Chondrocyte (in vitro differentiated cells): ENCODE measurements around the gene TMPRSS3. TPM values are rescaled to one million over a fixed set of nuclear protein-coding genes. Genes with fewer than 3 reads are reported as not detected.

Experiments used
- DNase-seq: peaks from one replicate; pipeline ENCODE4 v3.0.0; 2021; ENCODE audit warnings: mixed read lengths, low spot score
- H3K27ac Mint-ChIP-seq: one replicate; pipeline ENCODE4 v1.8.0; 2021; ENCODE audit warnings: mild to moderate bottlenecking, moderate library complexity, mixed read lengths; ENCODE audit not compliant: unreplicated experiment
- H3K27me3 Mint-ChIP-seq: 2 replicates; pipeline ENCODE4 v1.8.0; 2021; ENCODE audit warnings: low read depth, mixed read lengths
- H3K36me3 Mint-ChIP-seq: 2 replicates; pipeline ENCODE4 v1.8.0; 2021; ENCODE audit warnings: low read depth, mixed read lengths
- H3K4me1 Mint-ChIP-seq: 2 replicates; pipeline ENCODE4 v1.8.0; 2021; ENCODE audit warnings: low read depth, mild to moderate bottlenecking, mixed read lengths
- H3K4me3 Mint-ChIP-seq: one replicate; pipeline ENCODE4 v1.8.0; 2021; ENCODE audit warnings: mild to moderate bottlenecking, moderate library complexity, mixed read lengths; ENCODE audit not compliant: unreplicated experiment
- H3K9me3 Mint-ChIP-seq: 2 replicates; pipeline ENCODE4 v1.8.0; 2021; ENCODE audit warnings: low read depth, mixed read lengths
- total RNA-seq: library from RNA; stranded (reverse); gene quantifications from 3 replicates; pipeline ENCODE4 v1.2.1, GENCODE V29; 2021
- TF ChIP-seq, protein P1 (sequence below): fragments of 200-600 bp; sonication (generic); IDR thresholded peaks from 2 replicates; pipeline ENCODE4 v1.5.0; 2021; ENCODE audit warnings: antibody characterized with exemption, mild to moderate bottlenecking, moderate library complexity

TMPRSS3 gene
- total RNA-seq, 1 donor from 2014 or later, result not detected

DNA sequence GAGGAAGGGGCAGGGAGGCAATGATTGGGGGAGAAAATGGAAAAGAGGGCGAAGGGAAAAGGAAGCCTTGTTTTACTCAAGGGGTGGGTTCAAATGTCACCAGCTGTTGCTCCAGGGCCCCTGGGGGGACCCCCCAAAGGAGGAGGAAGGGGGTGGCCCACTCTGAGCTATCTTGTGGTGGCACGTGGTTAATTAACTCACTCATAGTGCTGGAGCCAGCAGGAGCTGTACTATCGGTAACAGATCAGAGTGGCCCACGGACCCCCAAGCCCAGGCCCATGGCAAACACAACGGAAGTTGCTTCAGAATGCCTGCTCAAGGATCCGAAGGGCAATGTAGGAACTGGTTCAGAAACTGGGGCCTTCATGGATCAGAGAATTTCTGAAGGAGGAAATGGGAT, 52.3 kb downstream of the TMPRSS3 start:
- no peaks in the 10 kb centered on the region for H3K27me3 Mint-ChIP-seq
- DNase-seq, result no peak
- H3K27ac Mint-ChIP-seq, result no peak overlapping the region
- no peaks in the 10 kb centered on the region for H3K4me1 Mint-ChIP-seq
- no peaks in the 10 kb centered on the region for H3K36me3 Mint-ChIP-seq
- H3K4me3 Mint-ChIP-seq, result no peak overlapping the region
- TF ChIP-seq, protein P1, sequence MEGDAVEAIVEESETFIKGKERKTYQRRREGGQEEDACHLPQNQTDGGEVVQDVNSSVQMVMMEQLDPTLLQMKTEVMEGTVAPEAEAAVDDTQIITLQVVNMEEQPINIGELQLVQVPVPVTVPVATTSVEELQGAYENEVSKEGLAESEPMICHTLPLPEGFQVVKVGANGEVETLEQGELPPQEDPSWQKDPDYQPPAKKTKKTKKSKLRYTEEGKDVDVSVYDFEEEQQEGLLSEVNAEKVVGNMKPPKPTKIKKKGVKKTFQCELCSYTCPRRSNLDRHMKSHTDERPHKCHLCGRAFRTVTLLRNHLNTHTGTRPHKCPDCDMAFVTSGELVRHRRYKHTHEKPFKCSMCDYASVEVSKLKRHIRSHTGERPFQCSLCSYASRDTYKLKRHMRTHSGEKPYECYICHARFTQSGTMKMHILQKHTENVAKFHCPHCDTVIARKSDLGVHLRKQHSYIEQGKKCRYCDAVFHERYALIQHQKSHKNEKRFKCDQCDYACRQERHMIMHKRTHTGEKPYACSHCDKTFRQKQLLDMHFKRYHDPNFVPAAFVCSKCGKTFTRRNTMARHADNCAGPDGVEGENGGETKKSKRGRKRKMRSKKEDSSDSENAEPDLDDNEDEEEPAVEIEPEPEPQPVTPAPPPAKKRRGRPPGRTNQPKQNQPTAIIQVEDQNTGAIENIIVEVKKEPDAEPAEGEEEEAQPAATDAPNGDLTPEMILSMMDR, result no peak
- no peaks in the 10 kb centered on the region for H3K9me3 Mint-ChIP-seq

DNA sequence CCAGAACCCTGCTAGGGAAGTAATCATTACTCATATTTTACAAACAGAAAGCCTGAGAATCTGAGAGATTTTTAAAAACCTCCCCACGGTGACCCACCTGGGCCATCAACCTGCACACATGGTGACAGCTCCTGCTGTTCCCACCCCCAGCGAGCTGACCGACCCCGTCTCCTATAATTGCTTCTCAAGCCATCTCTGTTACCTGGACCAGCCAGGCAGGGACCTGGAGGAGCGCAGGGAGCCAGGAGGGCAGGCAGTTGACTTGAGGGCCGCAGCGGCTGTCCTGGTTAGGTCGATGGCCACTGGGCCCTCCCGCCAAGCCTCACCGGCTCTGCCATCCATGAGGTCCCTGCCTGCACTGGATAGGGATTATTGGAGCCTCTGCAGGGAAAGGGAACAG, 52.8 kb downstream of the TMPRSS3 start:
- TF ChIP-seq, protein P1, result no peak
- Mint-ChIP-seq H3K4me3 (no peak overlapping the region), H3K27ac (no peak overlapping the region), H3K9me3 (no peaks in the 10 kb centered on the region), H3K36me3 (no peaks in the 10 kb centered on the region), H3K27me3 (no peaks in the 10 kb centered on the region), H3K4me1 (no peaks in the 10 kb centered on the region)
- no peak for DNase-seq

DNA sequence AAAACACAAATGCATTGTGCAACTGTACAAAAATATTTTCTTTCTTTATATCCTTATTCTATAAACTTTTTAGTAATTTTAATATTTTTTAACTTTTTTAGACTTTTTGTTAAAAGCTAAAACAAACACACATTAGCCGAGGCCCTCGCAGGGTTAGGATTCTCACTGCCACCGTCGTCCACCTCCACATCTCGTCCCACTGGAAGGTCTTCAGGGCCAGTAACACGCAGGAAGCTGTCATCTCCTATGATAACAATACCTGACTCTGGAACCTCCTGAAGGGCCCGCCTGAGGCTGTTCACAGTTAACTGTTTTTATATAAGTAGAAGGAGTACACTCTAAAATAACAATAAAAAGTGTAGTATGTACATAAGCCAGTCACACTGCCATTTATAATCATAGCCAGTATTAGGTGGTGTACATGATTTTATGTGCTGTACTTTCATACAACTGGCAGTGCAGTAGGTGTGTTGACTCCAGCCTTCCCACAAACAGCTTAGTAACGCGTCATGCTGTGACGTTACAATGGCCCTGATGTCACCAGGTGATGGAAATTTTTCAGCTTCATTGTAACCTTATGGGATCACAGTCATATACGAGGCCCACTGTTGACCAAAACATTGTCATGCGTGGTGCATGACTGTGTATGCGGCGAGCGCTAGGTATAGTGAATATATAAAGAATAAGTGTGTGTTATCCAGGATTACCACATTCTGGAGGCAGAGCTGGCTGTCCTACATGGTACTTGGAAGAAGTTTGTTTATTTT, 53.9 kb downstream of the TMPRSS3 start:
- Mint-ChIP-seq H3K36me3 (no peaks in the 10 kb centered on the region), H3K27me3 (peaks cover 10% of the 10 kb centered on the region), H3K4me3 (no peak overlapping the region), H3K9me3 (no peaks in the 10 kb centered on the region), H3K27ac (no peak overlapping the region), H3K4me1 (no peaks in the 10 kb centered on the region)
- no peak for DNase-seq
- TF ChIP-seq, protein P1, result no peak

DNA sequence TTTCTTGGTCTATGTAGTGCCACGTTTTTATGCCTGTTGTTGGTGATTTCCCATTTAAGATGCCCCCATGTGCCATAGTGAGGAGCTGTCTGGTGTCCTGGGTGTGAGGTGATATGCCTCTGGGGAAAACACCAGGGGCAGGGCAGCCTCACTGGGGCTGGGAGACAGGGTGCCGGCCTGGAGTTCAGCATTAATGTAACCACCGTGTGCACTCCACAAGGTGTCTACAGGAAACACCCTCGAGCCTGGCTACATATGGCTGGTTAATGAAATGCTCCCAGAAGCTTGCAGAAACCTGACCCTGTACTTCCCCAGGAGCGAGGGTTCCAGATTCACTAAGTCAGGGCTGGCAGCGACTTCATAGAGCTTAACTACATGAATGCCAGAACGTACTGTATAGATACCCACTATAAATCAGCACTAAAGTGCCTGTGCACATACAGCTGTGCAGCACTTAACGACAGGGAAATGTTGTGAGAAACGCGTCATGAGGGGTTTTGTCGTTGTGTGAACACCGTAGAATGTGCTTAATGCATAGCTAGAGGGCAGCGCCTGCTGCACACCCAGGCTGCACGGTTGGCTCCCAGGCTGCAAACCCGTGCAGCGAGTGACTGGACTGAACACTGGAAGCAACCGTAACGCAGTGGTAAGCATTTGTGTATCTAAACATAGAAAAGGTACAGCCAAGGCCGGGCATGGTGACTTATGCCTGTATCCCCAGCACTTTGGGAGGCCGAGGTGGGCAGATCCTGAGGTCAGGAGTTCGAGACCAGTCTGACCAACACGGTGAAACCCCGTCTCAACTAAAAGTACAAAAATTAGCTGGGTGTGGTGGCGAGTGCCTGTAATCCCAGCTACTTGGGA, 55.4 kb downstream of the TMPRSS3 start:
- H3K4me1 Mint-ChIP-seq, result no peaks in the 10 kb centered on the region
- no peaks in the 10 kb centered on the region for H3K9me3 Mint-ChIP-seq
- H3K36me3 Mint-ChIP-seq, result no peaks in the 10 kb centered on the region
- H3K4me3 Mint-ChIP-seq, result no peak overlapping the region
- TF ChIP-seq, protein P1, result no peak
- DNase-seq, result no peak
- peaks cover 20% of the 10 kb centered on the region for H3K27me3 Mint-ChIP-seq
- H3K27ac Mint-ChIP-seq, result no peak overlapping the region
